Measurements from ENCODE around the gene LCN9.
"Not testable (repeated sequence)": the region's sequence is repeated elsewhere in the genome, so short reads cannot be mapped to it uniquely, and the experiment has no call there.

The LCN9 gene, protein sequence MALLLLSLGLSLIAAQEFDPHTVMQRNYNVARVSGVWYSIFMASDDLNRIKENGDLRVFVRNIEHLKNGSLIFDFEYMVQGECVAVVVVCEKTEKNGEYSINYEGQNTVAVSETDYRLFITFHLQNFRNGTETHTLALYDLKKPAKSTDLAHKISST

DNA sequence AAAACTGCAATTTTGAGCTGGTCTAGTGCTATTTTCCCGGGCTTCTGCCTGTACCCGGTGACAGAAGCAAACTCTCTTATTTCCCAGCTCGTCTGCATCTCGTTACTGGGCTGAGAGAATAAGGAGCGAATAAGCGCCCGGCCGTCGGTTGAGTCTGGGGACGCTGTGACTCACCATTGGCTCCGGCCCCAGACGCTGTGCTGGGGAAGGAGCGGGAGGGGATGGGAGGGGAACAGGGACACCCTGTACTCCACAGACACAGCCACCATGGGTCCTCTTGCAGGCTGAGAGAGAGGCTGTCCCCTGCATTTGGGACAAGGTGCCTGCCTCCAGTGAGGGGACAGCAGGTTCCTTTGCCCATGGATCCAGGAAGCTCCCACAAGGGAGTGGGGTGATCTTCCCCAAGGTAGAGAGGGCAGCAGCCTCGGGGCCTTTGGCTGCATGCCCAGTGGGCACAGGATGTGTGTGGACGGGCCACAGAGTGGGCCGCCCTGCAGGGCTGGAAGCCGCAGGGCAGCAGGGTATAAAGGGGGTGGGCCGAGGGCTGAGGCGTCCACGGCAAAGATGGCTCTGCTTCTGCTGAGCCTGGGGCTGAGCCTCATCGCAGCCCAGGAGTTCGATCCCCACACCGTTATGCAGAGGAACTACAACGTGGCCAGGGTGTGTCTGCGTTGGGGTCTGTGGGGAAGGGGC is at the start of gene LCN9:
Gene LCN9, plus strand, starts transcription at position 552 of the 693 bp plus-strand sequence. Its CDS starts 13 bp downstream, at position 565.
- no peak for DNase-seq (ENCODE audit: low read depth)

GRCh38 chr9:135613946-135614805 is 48.9 kb upstream of the LCN9 start:
- DNase-seq (ENCODE audit: low read depth): no peak

DNA sequence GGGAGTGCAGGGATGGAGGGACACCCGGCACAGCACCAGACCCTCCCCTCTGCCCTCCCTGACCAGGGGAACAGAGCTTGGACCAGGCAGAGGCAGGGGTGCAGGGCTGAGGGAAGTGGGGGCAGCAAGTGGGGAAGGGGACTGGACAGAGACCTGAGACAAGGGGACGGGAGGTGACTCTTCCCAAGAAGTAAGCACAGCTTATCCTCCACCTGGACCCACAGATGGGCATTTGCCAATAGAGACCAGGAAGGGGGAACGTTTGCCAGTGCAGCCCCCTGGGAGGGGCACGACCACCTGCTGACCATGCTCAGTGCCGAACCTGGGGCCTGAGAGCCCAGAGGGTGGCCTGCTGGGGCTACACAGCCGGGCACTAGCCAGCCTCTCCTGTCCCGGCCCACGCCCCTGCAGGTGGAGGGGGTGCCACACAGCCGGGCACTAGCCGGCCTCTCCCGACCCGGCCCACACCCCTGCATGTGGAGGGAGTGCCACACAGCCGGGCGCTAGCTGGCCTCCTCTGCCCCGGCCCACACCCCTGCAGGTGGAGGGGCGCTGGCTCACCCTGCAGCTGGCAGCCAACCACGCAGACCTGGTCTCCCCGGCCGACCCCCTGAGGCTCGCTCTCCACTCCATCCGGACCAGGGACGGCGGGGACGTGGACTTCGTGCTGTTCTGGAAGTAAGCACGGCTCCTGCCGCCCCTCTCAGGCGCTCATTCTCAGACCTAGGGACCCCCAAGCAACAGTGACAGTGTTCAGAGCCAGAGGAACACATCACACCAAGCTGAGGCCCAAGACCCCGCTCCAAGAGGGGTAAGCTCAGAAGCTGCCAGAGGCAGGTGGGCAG is 48.1 kb upstream of the LCN9 start:
- DNase-seq (ENCODE audit: low read depth): no peak

GRCh38 chr9:135615666-135616618 is 47.2 kb upstream of the LCN9 start:
- no peak for DNase-seq (ENCODE audit: low read depth)

- DNase-seq (ENCODE audit: low read depth): no peak
Observed at GRCh38 chr9:135616619-135617537, 46.2 kb upstream of the LCN9 start.

DNA sequence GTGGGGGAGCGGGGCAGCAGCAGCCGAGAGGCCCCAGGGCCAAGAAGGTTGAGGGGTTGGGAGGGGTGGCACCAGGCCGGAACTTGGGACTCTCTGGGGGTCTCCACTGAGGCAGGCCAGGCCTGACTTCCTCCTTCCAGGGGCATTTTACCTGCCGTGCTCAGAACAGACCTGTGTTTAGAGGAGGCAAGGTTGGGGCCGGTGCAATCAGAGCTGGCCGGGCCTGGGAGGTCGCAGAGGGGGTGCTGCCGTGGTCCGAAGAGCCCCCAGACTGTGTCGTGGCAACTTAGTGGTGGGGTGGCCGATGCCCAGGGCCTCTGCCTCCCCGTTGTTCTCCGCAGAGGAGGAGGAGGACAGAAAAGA is 45.6 kb upstream of the LCN9 start:
- DNase-seq (ENCODE audit: low read depth): no peak

- no peak for DNase-seq (ENCODE audit: low read depth)
Observed at GRCh38 chr9:135617991-135618411, 45.1 kb upstream of the LCN9 start.

GRCh38 chr9:135618866-135619598 is 44.1 kb upstream of the LCN9 start:
- DNase-seq (ENCODE audit: low read depth): no peak

- DNase-seq (ENCODE audit: low read depth): no peak
Observed at GRCh38 chr9:135619599-135619886, 43.6 kb upstream of the LCN9 start.

DNA sequence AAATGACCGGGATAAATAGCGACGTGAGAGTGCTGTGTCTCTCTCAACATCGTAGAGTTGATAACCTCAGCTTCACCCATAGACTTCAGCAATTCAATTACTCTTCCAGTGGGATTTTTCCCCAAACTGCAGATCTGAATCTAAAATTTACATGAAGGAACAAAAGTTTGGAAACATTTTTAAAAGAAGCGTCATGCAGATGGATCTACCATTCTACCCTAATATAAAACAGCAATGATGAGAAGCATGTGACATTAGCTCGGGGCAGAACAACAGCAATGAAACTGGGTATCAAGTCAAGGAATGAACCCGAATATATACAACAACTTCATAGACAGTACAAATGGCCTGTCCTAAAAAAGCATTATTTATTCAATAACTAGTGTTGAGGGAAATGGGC is 42.6 kb upstream of the LCN9 start:
- DNase-seq (ENCODE audit: low read depth): no peak

GRCh38 chr9:135622415-135623020 is 40.6 kb upstream of the LCN9 start:
- DNase-seq (ENCODE audit: low read depth): no peak

DNA sequence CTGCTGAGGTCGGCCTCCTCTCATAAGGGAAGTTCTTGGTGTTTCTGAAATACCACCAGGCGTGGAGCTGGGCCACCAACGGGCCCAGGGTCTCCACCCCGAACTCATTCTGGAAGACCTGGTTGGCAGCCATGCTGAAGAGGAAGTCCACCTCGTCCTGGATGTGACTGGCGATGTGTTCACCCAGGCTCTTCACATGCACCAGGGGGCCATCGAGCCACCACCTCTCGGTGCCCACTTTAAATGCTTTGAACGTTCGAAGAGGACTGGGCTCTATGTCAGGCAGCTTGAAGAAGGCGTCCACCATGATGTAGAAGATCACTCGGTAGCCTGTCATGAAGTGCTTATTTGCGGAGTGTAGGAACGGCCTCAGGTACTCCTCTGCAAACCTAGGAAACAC is 38.8 kb upstream of the LCN9 start:
- DNase-seq (ENCODE audit: low read depth): no peak

GRCh38 chr9:135632841-135633240 is 30.3 kb upstream of the LCN9 start:
- no peak for DNase-seq (ENCODE audit: low read depth)

- DNase-seq (ENCODE audit: low read depth): not testable (repeated sequence)
Observed at GRCh38 chr9:135636930-135637530, 26.1 kb upstream of the LCN9 start.

- DNase-seq (ENCODE audit: low read depth): no peak
Observed at GRCh38 chr9:135639196-135639595, 23.9 kb upstream of the LCN9 start, which contains the start of gene GLT6D1. GLT6D1 (minus strand) TSS chr9:135639540; CDS start chr9:135639187, 353 bp downstream.

- DNase-seq (ENCODE audit: low read depth): no peak
Observed at GRCh38 chr9:135641047-135641446, 22.1 kb upstream of the LCN9 start.

GRCh38 chr9:135641745-135642144 is 21.4 kb upstream of the LCN9 start:
- no peak for DNase-seq (ENCODE audit: low read depth)

DNA sequence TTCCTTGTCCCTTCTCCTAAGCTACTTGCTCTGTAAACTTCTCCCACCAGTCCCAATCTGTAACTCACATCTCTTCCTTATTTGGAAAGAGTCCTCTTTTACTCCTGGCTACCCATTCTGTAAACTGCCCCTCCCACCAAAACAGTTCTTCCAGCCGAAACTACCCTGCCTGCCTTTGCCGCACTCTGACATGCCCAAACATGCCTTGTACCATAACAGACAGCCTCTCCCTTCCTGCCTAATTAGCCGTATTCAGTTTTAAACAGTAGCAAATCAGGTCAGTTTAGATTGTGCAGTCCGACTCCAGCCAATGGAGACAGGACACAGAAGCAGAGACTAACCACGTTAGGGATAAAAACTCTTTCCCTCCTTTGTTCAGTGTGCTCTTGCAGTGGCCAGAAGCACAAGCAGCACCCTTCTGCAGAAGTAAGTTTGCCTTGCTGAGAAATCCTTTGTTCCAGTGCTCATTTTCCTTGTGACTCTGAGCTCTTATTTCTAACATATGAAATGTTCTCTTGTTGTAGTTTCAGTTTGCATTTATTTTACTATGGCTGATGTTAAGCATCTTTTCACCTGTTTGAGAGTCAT is 18.4 kb upstream of the LCN9 start:
- no peak for DNase-seq (ENCODE audit: low read depth)
